WTC11 (cell line): Measurements from ENCODE around the gene FCSK. TPM values are rescaled to one million over a fixed set of nuclear protein-coding genes. Genes with fewer than 3 reads are reported as not detected.

Source experiments
- ATAC-seq: fragments of 200-7000 bp; cut with Tn5 transposase; 2 replicates; pipeline ENCODE4 v1.10.0; 2021; ENCODE audit warnings: mild to moderate bottlenecking, moderate library complexity
- CTCF ChIA-PET: fragments of 300-600 bp; sonication (Branson Sonifier 250); formaldehyde crosslinking; loops from one replicate; lab custom pipeline; 2021; ENCODE audit warnings: antibody characterized with exemption; lab: Charles Lee
- POLR2A ChIA-PET: fragments of 350-600 bp; sonication (Branson Sonifier 250); formaldehyde crosslinking; loops from one replicate; lab custom pipeline; 2021; ENCODE audit warnings: antibody characterized with exemption; lab: Charles Lee
- DNase-seq: peaks from one replicate; pipeline ENCODE4 v3.0.0; 2021; ENCODE audit warnings: low spot score
- H3K27ac Mint-ChIP-seq: 2 replicates; pipeline ENCODE4 v1.8.0; 2021; ENCODE audit warnings: mixed read lengths
- H3K27me3 Mint-ChIP-seq: 2 replicates; pipeline ENCODE4 v1.8.0; 2021; ENCODE audit warnings: low read depth, mild to moderate bottlenecking, moderate library complexity, mixed read lengths
- H3K36me3 Mint-ChIP-seq: 2 replicates; pipeline ENCODE4 v1.8.0; 2021; ENCODE audit warnings: mixed read lengths
- H3K4me1 Mint-ChIP-seq: 2 replicates; pipeline ENCODE4 v1.8.0; 2022; ENCODE audit warnings: mixed read lengths
- H3K4me3 Mint-ChIP-seq: 2 replicates; pipeline ENCODE4 v1.8.0; 2021; ENCODE audit warnings: mild to moderate bottlenecking, moderate library complexity, mixed read lengths
- H3K9me3 Mint-ChIP-seq: 2 replicates; pipeline ENCODE4 v1.8.0; 2021; ENCODE audit warnings: mixed read lengths
- ARID4B ChIP-seq: sonication (generic); formaldehyde crosslinking; IDR thresholded peaks from 2 replicates; pipeline ENCODE4 v1.8.0; 2023; ENCODE audit warnings: missing genetic modification reagents, mild to moderate bottlenecking, borderline replicate concordance
- JAZF1 ChIP-seq: fragments of 250-450 bp; sonication (Bioruptor Pico); IDR thresholded peaks from 2 replicates; pipeline ENCODE4 v1.9.0; 2021; ENCODE audit warnings: moderate library complexity, mild to moderate bottlenecking, inconsistent platforms
- MXD4 ChIP-seq: fragments of 250-450 bp; sonication (Bioruptor Pico); IDR thresholded peaks from 2 replicates; pipeline ENCODE4 v1.8.0; 2021; ENCODE audit warnings: mild to moderate bottlenecking, moderate library complexity, borderline replicate concordance
- NFATC4 ChIP-seq: fragments of 250-450 bp; sonication (Bioruptor Pico); IDR thresholded peaks from 2 replicates; pipeline ENCODE4 v1.9.0; 2021; ENCODE audit warnings: mild to moderate bottlenecking
- NR1H2 ChIP-seq: sonication (generic); formaldehyde crosslinking; IDR thresholded peaks from 2 replicates; pipeline ENCODE4 v1.9.0; 2021; ENCODE audit warnings: mild to moderate bottlenecking, moderate library complexity, missing genetic modification reagents
- USF2 ChIP-seq: sonication (generic); formaldehyde crosslinking; IDR thresholded peaks from 2 replicates; pipeline ENCODE4 v1.8.1; 2023; ENCODE audit warnings: mild to moderate bottlenecking, missing genetic modification reagents, moderate library complexity
- ZNF416 ChIP-seq: fragments of 250-450 bp; sonication (Bioruptor Pico); IDR thresholded peaks from 2 replicates; pipeline ENCODE4 v1.9.0; 2021; ENCODE audit warnings: mild to moderate bottlenecking, inconsistent platforms
- ZNF532 ChIP-seq: fragments of 250-450 bp; sonication (Bioruptor Pico); IDR thresholded peaks from 2 replicates; pipeline ENCODE4 v1.9.0; 2021; ENCODE audit warnings: mild to moderate bottlenecking, borderline replicate concordance
- ZNF671 ChIP-seq: fragments of 250-450 bp; sonication (Bioruptor Pico); IDR thresholded peaks from 2 replicates; pipeline ENCODE4 v1.8.0; 2021; ENCODE audit warnings: mild to moderate bottlenecking
- total RNA-seq: library from RNA; stranded (reverse); gene quantifications from 3 replicates; pipeline ENCODE4 v1.2.3, GENCODE V29; 2021
- TF ChIP-seq, protein P1 (sequence below): fragments of 250-450 bp; sonication (Bioruptor Pico); IDR thresholded peaks from 2 replicates; pipeline ENCODE4 v1.8.0; 2021; ENCODE audit warnings: mild to moderate bottlenecking
- TF ChIP-seq, protein P2 (sequence below): sonication (generic); formaldehyde crosslinking; IDR thresholded peaks from 2 replicates; pipeline ENCODE4 v1.8.1; 2023; ENCODE audit warnings: mild to moderate bottlenecking, missing genetic modification reagents, borderline replicate concordance
- TF ChIP-seq, protein P3 (sequence below): fragments of 250-450 bp; sonication (Bioruptor Pico); IDR thresholded peaks from 2 replicates; pipeline ENCODE4 v1.9.0; 2021; ENCODE audit warnings: mild to moderate bottlenecking

The FCSK gene
- total RNA-seq, 1 experiment from 2014 or later = 10.6 TPM

DNA sequence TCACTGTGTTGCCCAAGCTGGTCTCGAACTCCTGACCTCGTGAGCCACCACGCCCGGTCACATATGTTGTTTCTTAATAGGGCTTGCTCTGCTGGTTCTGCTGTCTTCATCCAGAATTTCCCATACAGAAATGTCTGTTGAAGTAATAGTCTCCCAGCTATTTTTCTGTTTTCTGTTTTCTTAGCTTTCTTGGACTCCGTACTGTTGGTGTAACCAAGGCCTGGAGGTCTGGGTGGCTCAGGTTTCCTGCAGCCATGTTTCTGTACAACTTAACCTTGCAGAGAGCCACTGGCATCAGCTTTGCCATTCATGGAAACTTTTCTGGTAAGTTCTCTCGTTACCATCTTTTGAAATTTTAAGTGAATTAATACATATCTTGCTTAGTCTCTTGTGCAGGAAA lies 72.0 kb downstream of the FCSK start:
- Mint-ChIP-seq H3K36me3 (peaks cover 61% of the 10 kb centered on the region), H3K9me3 (no peaks in the 10 kb centered on the region), H3K27me3 (no peaks in the 10 kb centered on the region), H3K4me1 (peaks cover 39% of the 10 kb centered on the region), H3K4me3 (peak overlapping the region; percentile 62), H3K27ac (peak overlapping the region; percentile 64)
- POLR2A ChIA-PET = no interaction called here
- DNase-seq (no peak), ATAC-seq (no peak)
- CTCF ChIA-PET = interaction anchor here (2.1 kb wide), 1 partner anchor 88 kb away, joined by 6 read pairs; the partner anchor contains the start of gene ST3GAL2
- TF ChIP-seq, protein P1, sequence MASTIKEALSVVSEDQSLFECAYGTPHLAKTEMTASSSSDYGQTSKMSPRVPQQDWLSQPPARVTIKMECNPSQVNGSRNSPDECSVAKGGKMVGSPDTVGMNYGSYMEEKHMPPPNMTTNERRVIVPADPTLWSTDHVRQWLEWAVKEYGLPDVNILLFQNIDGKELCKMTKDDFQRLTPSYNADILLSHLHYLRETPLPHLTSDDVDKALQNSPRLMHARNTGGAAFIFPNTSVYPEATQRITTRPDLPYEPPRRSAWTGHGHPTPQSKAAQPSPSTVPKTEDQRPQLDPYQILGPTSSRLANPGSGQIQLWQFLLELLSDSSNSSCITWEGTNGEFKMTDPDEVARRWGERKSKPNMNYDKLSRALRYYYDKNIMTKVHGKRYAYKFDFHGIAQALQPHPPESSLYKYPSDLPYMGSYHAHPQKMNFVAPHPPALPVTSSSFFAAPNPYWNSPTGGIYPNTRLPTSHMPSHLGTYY (CRISPR knock-in tag) = no peak
- TF ChIP-seq USF2 (CRISPR knock-in tag) (no peak), ARID4B (CRISPR knock-in tag) (no peak), ZNF416 (CRISPR knock-in tag) (no peak), ZNF671 (CRISPR knock-in tag) (no peak), JAZF1 (CRISPR knock-in tag) (no peak), MXD4 (no peak), ZNF532 (CRISPR knock-in tag) (no peak), NFATC4 (no peak), NR1H2 (CRISPR knock-in tag) (no peak)
- TF ChIP-seq, protein P2, sequence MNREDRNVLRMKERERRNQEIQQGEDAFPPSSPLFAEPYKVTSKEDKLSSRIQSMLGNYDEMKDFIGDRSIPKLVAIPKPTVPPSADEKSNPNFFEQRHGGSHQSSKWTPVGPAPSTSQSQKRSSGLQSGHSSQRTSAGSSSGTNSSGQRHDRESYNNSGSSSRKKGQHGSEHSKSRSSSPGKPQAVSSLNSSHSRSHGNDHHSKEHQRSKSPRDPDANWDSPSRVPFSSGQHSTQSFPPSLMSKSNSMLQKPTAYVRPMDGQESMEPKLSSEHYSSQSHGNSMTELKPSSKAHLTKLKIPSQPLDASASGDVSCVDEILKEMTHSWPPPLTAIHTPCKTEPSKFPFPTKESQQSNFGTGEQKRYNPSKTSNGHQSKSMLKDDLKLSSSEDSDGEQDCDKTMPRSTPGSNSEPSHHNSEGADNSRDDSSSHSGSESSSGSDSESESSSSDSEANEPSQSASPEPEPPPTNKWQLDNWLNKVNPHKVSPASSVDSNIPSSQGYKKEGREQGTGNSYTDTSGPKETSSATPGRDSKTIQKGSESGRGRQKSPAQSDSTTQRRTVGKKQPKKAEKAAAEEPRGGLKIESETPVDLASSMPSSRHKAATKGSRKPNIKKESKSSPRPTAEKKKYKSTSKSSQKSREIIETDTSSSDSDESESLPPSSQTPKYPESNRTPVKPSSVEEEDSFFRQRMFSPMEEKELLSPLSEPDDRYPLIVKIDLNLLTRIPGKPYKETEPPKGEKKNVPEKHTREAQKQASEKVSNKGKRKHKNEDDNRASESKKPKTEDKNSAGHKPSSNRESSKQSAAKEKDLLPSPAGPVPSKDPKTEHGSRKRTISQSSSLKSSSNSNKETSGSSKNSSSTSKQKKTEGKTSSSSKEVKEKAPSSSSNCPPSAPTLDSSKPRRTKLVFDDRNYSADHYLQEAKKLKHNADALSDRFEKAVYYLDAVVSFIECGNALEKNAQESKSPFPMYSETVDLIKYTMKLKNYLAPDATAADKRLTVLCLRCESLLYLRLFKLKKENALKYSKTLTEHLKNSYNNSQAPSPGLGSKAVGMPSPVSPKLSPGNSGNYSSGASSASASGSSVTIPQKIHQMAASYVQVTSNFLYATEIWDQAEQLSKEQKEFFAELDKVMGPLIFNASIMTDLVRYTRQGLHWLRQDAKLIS = no peak
- TF ChIP-seq, protein P3, sequence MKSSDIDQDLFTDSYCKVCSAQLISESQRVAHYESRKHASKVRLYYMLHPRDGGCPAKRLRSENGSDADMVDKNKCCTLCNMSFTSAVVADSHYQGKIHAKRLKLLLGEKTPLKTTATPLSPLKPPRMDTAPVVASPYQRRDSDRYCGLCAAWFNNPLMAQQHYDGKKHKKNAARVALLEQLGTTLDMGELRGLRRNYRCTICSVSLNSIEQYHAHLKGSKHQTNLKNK (CRISPR knock-in tag) = no peak
